GM21576 (cell line): ENCODE measurements around the gene SLC22A13.
"Not testable (repeated sequence)": the region's sequence is repeated elsewhere in the genome, so short reads cannot be mapped to it uniquely, and the experiment has no call there.

Source experiments
- ATAC-seq: cut with Tn5 transposase; IDR thresholded peaks from one replicate; pipeline ENCODE4 v1.9.1; 2021; ENCODE audit warnings: mild to moderate bottlenecking, moderate library complexity; ENCODE audit not compliant: unreplicated experiment

The SLC22A13 gene

GRCh38 chr3:38265604-38266307, at the start of gene SLC22A13:
Gene SLC22A13, plus strand, starts transcription at chr3:38265812. Its CDS starts 49 bp downstream, at chr3:38265861.
- ATAC-seq = no peak

- no peak for ATAC-seq
Measured at GRCh38 chr3:38219609-38220197, 45.9 kb upstream of the SLC22A13 start.

- ATAC-seq = no peak
Measured at GRCh38 chr3:38221005-38221404, 44.6 kb upstream of the SLC22A13 start.

GRCh38 chr3:38222032-38222634, 43.5 kb upstream of the SLC22A13 start:
- ATAC-seq = no peak

- ATAC-seq = no peak
Measured at GRCh38 chr3:38224357-38224756, 41.3 kb upstream of the SLC22A13 start.

- no peak for ATAC-seq
Measured at GRCh38 chr3:38226273-38226672, 39.3 kb upstream of the SLC22A13 start.

GRCh38 chr3:38227989-38228388, 37.6 kb upstream of the SLC22A13 start:
- no peak for ATAC-seq

- ATAC-seq = no peak
Measured at GRCh38 chr3:38229036-38229435, 36.6 kb upstream of the SLC22A13 start.

GRCh38 chr3:38232701-38233100, 32.9 kb upstream of the SLC22A13 start:
- ATAC-seq = no peak

GRCh38 chr3:38235466-38235865, 30.1 kb upstream of the SLC22A13 start:
- ATAC-seq = no peak

- ATAC-seq = no peak
Measured at GRCh38 chr3:38238416-38239008, 27.1 kb upstream of the SLC22A13 start.

GRCh38 chr3:38242812-38243211, 22.8 kb upstream of the SLC22A13 start:
- not testable (repeated sequence) for ATAC-seq

- no peak for ATAC-seq
Measured at GRCh38 chr3:38245930-38246329, 19.7 kb upstream of the SLC22A13 start.

- ATAC-seq = no peak
Measured at GRCh38 chr3:38247366-38248035, 18.1 kb upstream of the SLC22A13 start.

- no peak for ATAC-seq
Measured at GRCh38 chr3:38250198-38250597, 15.4 kb upstream of the SLC22A13 start.

- no peak for ATAC-seq
Measured at GRCh38 chr3:38251197-38251596, 14.4 kb upstream of the SLC22A13 start.

GRCh38 chr3:38253704-38254103, 11.9 kb upstream of the SLC22A13 start:
- ATAC-seq = no peak

- ATAC-seq = no peak
Measured at GRCh38 chr3:38254872-38255271, 10.7 kb upstream of the SLC22A13 start.

- no peak for ATAC-seq
Measured at GRCh38 chr3:38255627-38256026, 10.0 kb upstream of the SLC22A13 start.

- no peak for ATAC-seq
Measured at GRCh38 chr3:38257583-38257982, 8.0 kb upstream of the SLC22A13 start.

GRCh38 chr3:38260474-38260873, 5.1 kb upstream of the SLC22A13 start:
- ATAC-seq = no peak
